ENCODE data around the gene OSMR. TPM values are rescaled to one million over a fixed set of nuclear protein-coding genes. Genes with fewer than 3 reads are reported as not detected.

The OSMR gene
- total and polyA plus RNA-seq, 2 donors (not counting 3 experiments of a cell fraction or from before 2014, with no cell fraction given) = 6.1 to 19.7 TPM

- FAIRE-seq (no peak), DNase-seq (ENCODE audit: low read depth, low spot score) (no peak)
- no peak overlapping the region for H2AFZ ChIP-seq (ENCODE audit: low read depth, low read length)
- H4K20me1 ChIP-seq (replicated peaks; ENCODE audit: control insufficient read depth, extremely low read depth, insufficient read depth, low read length) = no peaks in the 10 kb centered on the region
- TF ChIP-seq JUN (IDR thresholded peaks at IDR 0.05; ENCODE audit: borderline replicate concordance, insufficient read depth, insufficient read length, low read depth) (no peak), EZH2 (IDR thresholded peaks at IDR 0.05; ENCODE audit: borderline replicate concordance, low read depth, low read length, severe bottlenecking) (no peak), POLR2A (IDR thresholded peaks at IDR 0.05; ENCODE audit: low read depth, low read length) (no peak), CTCF (IDR thresholded peaks at IDR 0.05; ENCODE audit: extremely low read depth in 1 of 2, insufficient read depth in 1 of 2, low read depth in 1 of 2, low read length in 2 of 2) (no peak), POLR2AphosphoS5 (IDR thresholded peaks at IDR 0.05; ENCODE audit: insufficient read depth, low read depth, low read length) (no peak), FOS (IDR thresholded peaks at IDR 0.05; ENCODE audit: borderline replicate concordance, insufficient read depth, low read length) (no peak)
- no peaks in the 10 kb centered on the region for H3K79me2 ChIP-seq (ENCODE audit: control insufficient read depth, insufficient read depth, low read length)
- BruUV-seq (replicated peaks) = no TSS peak
- intact Hi-C loops (cut with micrococcal nuclease) = loop anchor here (1.0 to 5.0 kb wide), 2 partner anchors 28 to 221 kb away; no protein-coding TSS in a partner anchor
- dilution Hi-C loops (cut with MboI; ENCODE audit: extremely low pct_ligation_motif_present, low sequenced_read_pairs) = no loop called here
- H3K4me3 ChIP-seq (replicated peaks in 1 of 3; ENCODE audit: insufficient read depth in 1 of 3, low read depth in 1 of 3, low read length in 3 of 3) = no peak overlapping the region
- no peaks in the 10 kb centered on the region for H3K9me3 ChIP-seq (replicated peaks; ENCODE audit: control insufficient read depth, insufficient read depth, low read length)
- no peaks in the 10 kb centered on the region for H3K9me1 ChIP-seq (replicated peaks; ENCODE audit: control insufficient read depth, extremely low read depth, insufficient read depth, low read length)
- peaks cover 0 to 2% of the 10 kb centered on the region in 2 experiments for H3K27me3 ChIP-seq (ENCODE audit: control insufficient read depth in 2 of 2, insufficient read depth in 2 of 2, low read length in 2 of 2)
- ChIA-PET POLR2A (no interaction called here), CTCF (interaction anchor here (0.9 to 2.3 kb wide), 4 partner anchors 26 to 431 kb away, joined by 3 to 13 read pairs (median 3); partner anchors contain the start of gene OSMR)
- peaks cover 13% of the 10 kb centered on the region for H3K4me1 ChIP-seq (ENCODE audit: control insufficient read depth, extremely low read depth, insufficient read depth, low read length)
- no peak overlapping the region for H3K27ac ChIP-seq (ENCODE audit: insufficient read depth, low read depth, low read length)
- H3K9ac ChIP-seq (replicated peaks; ENCODE audit: extremely low read depth, insufficient read depth, low read length) = no peak overlapping the region
- H3K36me3 ChIP-seq (ENCODE audit: control insufficient read depth in 2 of 2, extremely low read depth in 1 of 2, insufficient read depth in 2 of 2, low read length in 2 of 2) = peaks cover 0 to under 1% of the 10 kb centered on the region in 2 experiments
- H3K4me2 ChIP-seq (ENCODE audit: insufficient read depth, low read length) = no peak overlapping the region
These were observed 27.0 kb downstream of the OSMR start for GRCh38 chr5:38872826-38873225.
